Measurements from ENCODE around the gene DMAC2.
"Not testable (repeated sequence)": the region's sequence is repeated elsewhere in the genome, so short reads cannot be mapped to it uniquely, and the experiment has no call there.

The DMAC2 gene

GRCh38 chr19:41442473-41443355 lies 3.0 kb upstream of the DMAC2 start, which contains the start of gene ERICH4:
TSS of gene ERICH4 (plus strand) at chr19:41443156. CDS start at chr19:41443170, 14 bp downstream.
- DNase-seq (ENCODE audit: low read depth in 2 of 2), result no peak

- DNase-seq (ENCODE audit: low read depth in 2 of 2), result no peak
Measured at GRCh38 chr19:41441321-41441945, 1.7 kb upstream of the DMAC2 start.

DNA sequence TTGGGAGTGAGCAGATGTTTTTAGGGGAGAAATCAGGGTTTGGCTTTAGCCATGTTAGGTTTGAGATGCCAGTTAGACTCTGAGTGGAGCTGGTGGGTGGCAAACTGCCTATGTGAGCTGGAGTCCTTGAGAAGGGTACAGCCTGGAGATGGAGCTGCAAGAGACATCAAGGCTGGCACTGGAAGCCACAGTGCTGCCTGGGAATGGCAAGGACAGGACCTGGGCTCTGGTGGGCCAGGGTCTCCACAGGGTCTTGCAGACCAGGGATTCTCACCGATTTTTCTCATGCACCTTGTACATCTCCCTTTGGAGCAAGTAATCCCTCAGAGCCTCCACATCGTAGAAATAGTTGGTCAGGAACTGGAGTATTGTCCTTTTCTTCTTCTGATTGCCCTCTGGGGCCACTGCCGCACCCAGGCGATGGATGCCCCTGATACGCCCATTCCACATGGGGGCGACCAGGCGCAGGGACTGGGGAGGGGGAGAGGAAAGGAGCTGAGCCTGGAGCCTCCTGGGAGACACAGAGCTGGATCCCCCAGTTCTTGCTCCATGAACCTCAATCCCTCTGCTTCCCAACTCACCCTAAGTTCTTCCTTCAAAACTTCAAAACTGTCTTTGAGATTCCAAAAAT lies 1.7 kb downstream of the DMAC2 start:
- no peak for DNase-seq (ENCODE audit: low read depth in 2 of 2)

- no peak for DNase-seq (ENCODE audit: low read depth in 2 of 2)
Measured at GRCh38 chr19:41436674-41436951, 3.1 kb downstream of the DMAC2 start.

DNA sequence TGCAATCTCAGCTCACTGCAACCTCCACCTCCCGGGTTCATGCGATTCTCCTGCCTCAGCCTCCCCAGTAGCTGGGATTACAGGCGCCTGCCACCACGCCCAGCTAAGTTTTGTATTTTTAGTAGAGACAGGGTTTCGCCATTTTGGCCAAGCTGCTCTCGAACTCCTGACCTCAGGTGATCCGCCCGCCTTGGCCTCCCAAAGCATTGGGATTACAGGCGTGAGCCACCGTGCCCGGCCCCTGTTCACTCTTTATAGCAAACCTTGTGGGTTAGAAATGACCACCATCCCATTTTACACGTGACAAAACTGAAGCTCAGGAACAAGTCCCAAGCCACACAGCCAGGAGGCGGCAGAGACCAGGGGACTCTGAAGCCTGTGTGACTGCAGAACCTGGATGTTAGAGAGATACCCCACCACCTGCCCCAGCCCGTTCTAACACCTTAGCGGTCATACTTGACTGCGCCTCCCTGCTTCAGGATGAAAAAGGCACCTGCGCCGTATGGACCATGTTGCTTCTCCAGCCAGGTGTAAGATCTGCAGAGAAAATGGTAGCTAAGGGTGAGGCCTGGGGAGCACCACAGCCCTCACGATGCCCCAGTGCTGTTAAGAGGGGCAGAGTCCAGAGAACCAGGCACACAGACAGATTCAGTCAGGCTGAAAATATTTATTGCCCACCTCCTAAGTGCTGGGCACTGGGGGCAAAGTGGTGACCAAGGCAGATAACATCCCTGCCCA lies 3.6 kb downstream of the DMAC2 start:
- no peak for DNase-seq (ENCODE audit: low read depth in 2 of 2)

DNA sequence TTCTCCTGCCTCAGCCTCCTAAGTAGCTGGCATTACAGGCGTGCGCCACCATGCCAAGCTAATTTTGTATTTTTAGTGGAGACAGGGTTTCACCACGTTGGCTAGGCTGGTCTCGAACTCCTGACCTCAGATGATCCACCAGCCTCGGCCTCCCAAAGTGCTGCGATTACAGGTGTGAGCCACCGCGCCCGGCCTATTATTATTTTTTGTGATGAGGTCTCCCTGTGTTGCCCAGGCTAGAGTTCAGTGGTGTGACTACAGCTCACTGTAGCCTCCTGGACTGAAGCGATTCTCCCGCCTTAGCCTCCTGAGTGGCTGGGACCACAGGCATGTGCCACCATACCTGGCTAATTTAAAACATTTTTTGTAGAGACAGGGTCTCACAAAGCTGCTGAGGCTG lies 4.3 kb downstream of the DMAC2 start:
- DNase-seq (ENCODE audit: low read depth in 2 of 2), result not testable (repeated sequence)

DNA sequence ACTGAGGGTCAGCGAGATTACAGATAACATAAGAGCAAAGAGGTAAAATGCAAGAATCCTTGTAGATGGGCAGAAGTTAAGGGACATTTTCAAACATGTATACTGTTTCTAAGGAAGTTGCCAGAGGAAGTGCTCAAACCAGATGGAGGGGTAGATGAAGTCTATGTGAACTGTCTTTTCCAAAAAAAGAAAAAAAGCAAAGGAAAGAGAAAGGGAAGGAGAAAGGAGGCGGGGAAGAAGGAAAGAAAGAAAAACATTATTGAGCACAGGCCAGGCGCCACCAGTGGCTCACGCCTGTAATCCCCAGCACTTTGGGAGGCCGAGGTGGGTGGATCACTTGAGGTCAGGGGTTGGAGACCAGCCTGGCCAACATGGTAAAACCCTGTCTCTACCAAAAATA lies 5.3 kb downstream of the DMAC2 start:
- DNase-seq (ENCODE audit: low read depth in 2 of 2), result no peak

- DNase-seq (ENCODE audit: low read depth in 2 of 2), result no peak
Measured at GRCh38 chr19:41433171-41433570, 6.5 kb downstream of the DMAC2 start.

GRCh38 chr19:41431426-41432386 lies 8.0 kb downstream of the DMAC2 start:
- DNase-seq (ENCODE audit: low read depth in 2 of 2), result no peak

DNA sequence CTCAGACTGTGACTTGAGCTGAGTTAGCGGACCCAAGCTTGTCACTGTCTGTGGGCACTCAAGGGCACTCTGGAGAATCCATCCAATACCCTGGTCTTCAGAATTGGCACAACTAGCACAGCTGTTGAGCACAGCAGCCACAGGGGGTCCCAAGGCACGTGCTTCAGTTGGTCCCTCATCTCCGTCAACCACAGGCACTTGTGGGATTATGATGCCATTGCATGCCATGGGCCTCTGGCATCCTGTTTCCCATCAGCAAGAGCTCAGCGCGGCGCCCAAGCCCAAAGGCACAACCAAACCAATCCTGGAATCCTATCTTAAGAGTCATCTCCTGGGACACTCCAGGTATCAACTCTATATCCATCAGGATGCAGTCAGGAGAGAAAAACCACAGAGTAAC lies 8.8 kb downstream of the DMAC2 start:
- no peak for DNase-seq (ENCODE audit: low read depth in 2 of 2)

- DNase-seq (ENCODE audit: low read depth in 2 of 2), result no peak
Measured at GRCh38 chr19:41428481-41428859, 11.2 kb downstream of the DMAC2 start.

GRCh38 chr19:41427647-41428480 lies 11.8 kb downstream of the DMAC2 start:
- peak in 1 of 2 donors; percentile 4 for DNase-seq (ENCODE audit: low read depth in 2 of 2)

- DNase-seq (ENCODE audit: low read depth in 2 of 2), result peak; percentile 9 to 30
Measured at GRCh38 chr19:41426952-41427646, 12.6 kb downstream of the DMAC2 start, which contains the start of gene B3GNT8. TSS of gene B3GNT8 (minus strand) at chr19:41427374. CDS start at chr19:41426778, 596 bp downstream.

DNA sequence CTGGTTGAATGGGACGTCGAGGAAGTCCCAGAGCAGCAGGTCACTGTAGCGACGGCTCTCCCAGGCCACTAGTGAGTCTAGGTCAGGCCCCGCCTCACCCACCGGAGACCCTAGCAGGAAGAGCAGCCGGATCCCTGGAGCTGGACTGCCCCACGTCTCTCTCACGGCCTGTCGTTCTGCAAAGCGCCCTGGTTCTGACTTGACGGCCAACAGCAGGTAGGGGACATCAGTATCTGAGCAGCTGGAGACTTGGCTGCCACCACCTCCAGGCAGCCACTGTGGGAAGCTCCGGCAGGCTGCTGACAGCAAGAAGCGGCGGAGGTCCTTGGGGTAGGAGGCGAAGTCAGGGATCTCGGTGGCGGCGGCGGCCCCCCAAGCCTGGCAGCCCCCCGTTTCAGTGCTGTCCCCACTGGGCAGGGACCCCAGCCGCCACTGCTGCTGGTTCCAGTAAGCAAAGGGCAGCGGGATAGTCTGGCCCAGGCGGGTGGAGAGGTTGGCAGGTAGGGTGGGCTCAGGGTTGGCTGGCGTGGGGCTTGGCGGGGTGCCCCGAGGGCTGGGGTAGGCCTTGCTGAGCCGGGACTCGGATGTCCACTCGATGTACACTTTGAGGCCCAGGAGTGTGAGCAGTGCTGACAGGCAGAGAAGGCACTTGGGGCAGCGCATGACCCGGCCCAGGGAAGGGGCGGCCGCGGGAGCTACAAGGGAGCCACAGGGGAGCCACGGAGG lies 13.4 kb downstream of the DMAC2 start:
- DNase-seq (ENCODE audit: low read depth in 2 of 2), result no peak

DNA sequence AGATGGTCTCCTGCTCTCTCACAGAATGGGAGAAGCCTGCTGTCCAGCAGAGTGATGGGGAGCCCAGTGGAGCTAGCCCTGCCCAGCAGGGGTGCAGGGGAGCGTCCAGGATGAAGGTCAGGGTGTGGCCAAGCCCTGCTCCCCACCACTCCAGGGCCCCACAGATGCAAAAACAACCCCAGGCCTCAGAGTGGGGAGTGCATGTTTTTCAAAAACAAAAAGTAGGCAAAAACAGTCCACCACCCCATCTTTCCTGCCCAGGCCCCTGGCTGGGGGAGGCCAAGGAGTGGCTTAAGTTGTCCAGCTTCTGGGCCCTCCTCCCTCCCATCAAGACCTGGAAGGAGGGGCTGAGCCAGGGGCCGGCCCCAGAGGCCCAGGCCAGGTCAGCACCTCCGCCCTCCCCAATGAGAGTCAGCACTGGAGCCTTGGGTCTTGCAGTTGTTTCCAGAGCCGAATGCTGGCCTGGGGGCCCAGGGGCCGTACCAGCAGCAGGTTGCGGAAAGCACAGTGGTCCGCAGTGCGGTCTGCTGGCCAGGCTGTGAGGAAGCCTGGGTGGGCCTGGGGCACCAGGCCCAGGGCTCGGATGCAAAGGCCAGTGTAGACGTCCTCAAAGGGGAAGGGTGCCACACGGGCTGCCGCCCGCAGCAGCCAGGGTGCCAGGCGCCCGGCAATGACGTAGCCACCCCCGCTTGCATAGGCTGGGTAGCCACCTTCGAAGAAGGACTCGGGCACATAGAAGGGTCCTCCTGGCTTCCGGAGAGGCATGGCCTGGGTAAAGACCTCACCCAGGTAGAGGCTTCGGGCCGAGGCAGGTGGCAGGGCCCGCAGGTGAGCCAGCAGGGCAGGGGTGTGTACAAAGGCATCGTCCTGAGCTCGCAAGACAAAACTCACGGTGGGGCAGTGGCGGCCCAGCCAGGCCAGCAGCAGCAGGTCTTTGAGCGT lies 14.3 kb downstream of the DMAC2 start:
- DNase-seq (ENCODE audit: low read depth in 2 of 2), result no peak

- no peak for DNase-seq (ENCODE audit: low read depth in 2 of 2)
Measured at GRCh38 chr19:41424335-41425173, 15.2 kb downstream of the DMAC2 start.

- DNase-seq (ENCODE audit: low read depth in 2 of 2), result no peak
Measured at GRCh38 chr19:41422955-41423354, 16.8 kb downstream of the DMAC2 start.
